IMR-90 (cell line): ENCODE data around the gene FGF2. TPM values are rescaled to one million over a fixed set of nuclear protein-coding genes. Genes with fewer than 3 reads are reported as not detected.

Experiments
- ATAC-seq: fragments of 200-7000 bp; cut with Tn5 transposase; 2 replicates; pipeline ENCODE4 v1.9.1; 2020; ENCODE audit warnings: low read depth, mild to moderate bottlenecking, moderate library complexity
- Bru-seq: library from RNA; stranded (reverse); fragments of 400-500 nt; gene quantifications from one replicate; lab custom pipeline; 2021; lab: Mats Ljungman, UMichigan
- BruChase-seq, 2 experiments: library from RNA; stranded (reverse); fragments of 400-500 nt; gene quantifications; one replicate each; lab custom pipeline; 2021; lab: Mats Ljungman, UMichigan
- BruUV-seq: library from RNA; stranded (reverse); fragments of 400-500 nt; replicated peaks from 2 replicates; lab custom pipeline; 2021; lab: Mats Ljungman, UMichigan
- CTCF ChIA-PET: fragments of 300-600 bp; formaldehyde crosslinking; extraction: SDS; loops from one replicate; lab custom pipeline; 2021; ENCODE audit warnings: antibody characterized with exemption; lab: Yijun Ruan, JAX
- POLR2A ChIA-PET: fragments of 300-600 bp; sonication (Branson Sonifier 250); formaldehyde crosslinking; loops from one replicate; lab custom pipeline; 2022; ENCODE audit warnings: antibody characterized with exemption; ENCODE audit not compliant: unreplicated experiment; lab: Charles Lee
- DNase-seq: peaks from one replicate; pipeline ENCODE4 v3.0.0; 2013
- H2AFZ ChIP-seq: replicated peaks from 2 replicates; pipeline ENCODE3; 2013; ENCODE audit warnings: low read length, mild to moderate bottlenecking; ENCODE audit not compliant: poor library complexity
- H2AK5ac ChIP-seq: 2 replicates; pipeline ENCODE4 v1.6.1; 2013; ENCODE audit warnings: low read depth, low read length, inconsistent platforms
- H2AK9ac ChIP-seq: replicated peaks from 2 replicates; pipeline ENCODE3; 2013; ENCODE audit warnings: mild to moderate bottlenecking, low read depth, low read length, moderate library complexity; ENCODE audit not compliant: poor library complexity
- H2BK120ac ChIP-seq: 2 replicates; pipeline ENCODE4 v1.6.1; 2013; ENCODE audit warnings: low read depth, low read length, inconsistent platforms
- H2BK15ac ChIP-seq: 3 replicates; pipeline ENCODE4 v1.6.1; 2013; ENCODE audit warnings: low read depth, low read length, inconsistent platforms
- H2BK20ac ChIP-seq: 2 replicates; pipeline ENCODE4 v1.6.1; 2013; ENCODE audit warnings: low read depth, mild to moderate bottlenecking, inconsistent platforms, low read length, moderate library complexity
- H2BK5ac ChIP-seq: 2 replicates; pipeline ENCODE4 v1.6.1; 2013; ENCODE audit warnings: mild to moderate bottlenecking, low read depth, low read length, inconsistent platforms; ENCODE audit not compliant: poor library complexity, severe bottlenecking
- H3K14ac ChIP-seq: replicated peaks from 2 replicates; pipeline ENCODE4 v1.6.1; 2013; ENCODE audit warnings: low read depth, low read length, inconsistent platforms
- H3K18ac ChIP-seq: 2 replicates; pipeline ENCODE4 v1.6.1; 2013; ENCODE audit warnings: low read depth, low read length, control low read depth
- H3K23ac ChIP-seq: 2 replicates; pipeline ENCODE4 v1.6.1; 2013; ENCODE audit warnings: low read depth, low read length, inconsistent platforms
- H3K27ac ChIP-seq: 2 replicates; pipeline ENCODE4 v1.5.1; 2013; ENCODE audit warnings: mild to moderate bottlenecking, control low read depth, low read length; ENCODE audit not compliant: insufficient read depth
- H3K27me3 ChIP-seq: 2 replicates; pipeline ENCODE4 v1.6.1; 2013; ENCODE audit warnings: low read length; ENCODE audit not compliant: control insufficient read depth, insufficient read depth
- H3K36me3 ChIP-seq: 2 replicates; pipeline ENCODE4 v1.6.1; 2013; ENCODE audit warnings: low read length, mixed read lengths; ENCODE audit not compliant: control insufficient read depth, insufficient read depth
- H3K4ac ChIP-seq: 2 replicates; pipeline ENCODE4 v1.6.1; 2013; ENCODE audit warnings: low read depth, low read length, inconsistent platforms
- H3K4me1 ChIP-seq: 2 replicates; pipeline ENCODE4 v1.6.1; 2013; ENCODE audit warnings: low read length, mixed read lengths; ENCODE audit not compliant: control insufficient read depth, insufficient read depth
- H3K4me2 ChIP-seq: 2 replicates; pipeline ENCODE4 v1.6.1; 2013; ENCODE audit warnings: low read depth, mild to moderate bottlenecking, control low read depth, low read length, moderate library complexity
- H3K4me3 ChIP-seq: 2 replicates; pipeline ENCODE4 v1.5.1; 2013; ENCODE audit warnings: low read depth, mild to moderate bottlenecking, control low read depth, low read length, moderate library complexity; ENCODE audit not compliant: insufficient read depth
- H3K56ac ChIP-seq: 2 replicates; pipeline ENCODE4 v1.6.1; 2013; ENCODE audit warnings: low read length, inconsistent platforms; ENCODE audit not compliant: insufficient read depth; ENCODE audit errors: extremely low read depth
- H3K79me1 ChIP-seq, 2 experiments: 2 replicates each; pipeline ENCODE4 v1.6.1; 2013; ENCODE audit warnings: low read length in 2 of 2, inconsistent platforms in 1 of 2, low read depth in 1 of 2
- H3K9ac ChIP-seq: 2 replicates; pipeline ENCODE4 v1.6.1; 2013; ENCODE audit warnings: low read depth, low read length, control low read depth
- H3K9me1 ChIP-seq: 2 replicates; pipeline ENCODE4 v1.6.1; 2013; ENCODE audit warnings: low read length, inconsistent platforms; ENCODE audit not compliant: insufficient read depth
- H3K9me3 ChIP-seq: 2 replicates; pipeline ENCODE4 v1.6.1; 2013; ENCODE audit warnings: low read length; ENCODE audit not compliant: control insufficient read depth, insufficient read depth
- H4K20me1 ChIP-seq: 2 replicates; pipeline ENCODE4 v1.6.1; 2013; ENCODE audit warnings: low read length, inconsistent platforms; ENCODE audit not compliant: insufficient read depth
- H4K5ac ChIP-seq: 2 replicates; pipeline ENCODE4 v1.6.1; 2013; ENCODE audit warnings: mild to moderate bottlenecking, low read depth, low read length, control low read depth
- H4K8ac ChIP-seq, 2 experiments: 2 replicates each; pipeline ENCODE4 v1.6.1; 2013; ENCODE audit warnings: low read depth in 2 of 2, low read length in 2 of 2, control low read depth in 1 of 2, inconsistent platforms in 1 of 2
- H4K91ac ChIP-seq: 2 replicates; pipeline ENCODE4 v1.6.1; 2013; ENCODE audit warnings: low read depth, low read length, inconsistent platforms; ENCODE audit not compliant: insufficient read depth
- CEBPB ChIP-seq: IDR thresholded peaks from 2 replicates; pipeline ENCODE4 v1.6.1; 2012; ENCODE audit warnings: low read depth, low read length, improper control_type of control experiment
- MAZ ChIP-seq: IDR thresholded peaks from 2 replicates; pipeline ENCODE4 v1.6.1; 2012; ENCODE audit warnings: low read depth, mild to moderate bottlenecking, low read length, improper control_type of control experiment, moderate library complexity, borderline replicate concordance
- NFE2L2 ChIP-seq: fragments of 150-350 bp; IDR thresholded peaks from 2 replicates; pipeline ENCODE4 v1.6.1; 2016; ENCODE audit warnings: low read depth, mild to moderate bottlenecking, low read length
- POLR2A ChIP-seq: IDR thresholded peaks from 2 replicates; pipeline ENCODE4 v1.6.1; 2012; ENCODE audit warnings: mild to moderate bottlenecking, low read depth, low read length
- RCOR1 ChIP-seq: IDR thresholded peaks from 2 replicates; pipeline ENCODE4 v1.6.1; 2012; ENCODE audit warnings: mild to moderate bottlenecking, low read length, improper control_type of control experiment; ENCODE audit not compliant: insufficient replicate concordance
- WGBS, 2 experiments: methylation state at CpG; one replicate each; pipeline versions ENCODE4 v1.1.5 to v1.1.7; 2013; ENCODE audit warnings: missing lambda C conversion rate in 2 of 2; ENCODE audit not compliant: insufficient read length in 1 of 2; ENCODE audit errors: extremely low coverage in 2 of 2; 5-methylcytosine and 5-hydroxymethylcytosine counted together
- dilution Hi-C: fragments of 300-500 bp; cut with HindIII; formaldehyde crosslinking; loops from one replicate; pipeline ENCODE4 v1.14.3; 2018; ENCODE audit warnings: low sequenced_read_pairs; ENCODE audit not compliant: unreplicated experiment
- in situ Hi-C: fragments of 300-500 bp; cut with MboI; formaldehyde crosslinking; loops from 3 replicates; pipeline ENCODE4 v1.14.3; 2019; ENCODE audit warnings: low sequenced_read_pairs, inconsistent platforms, mixed read lengths
- intact Hi-C: fragments of 100-400 bp; cut with micrococcal nuclease; formaldehyde crosslinking; loops from 2 replicates; pipeline ENCODE4 v1.10.0; 2022
- long read RNA-seq: library from polyadenylated mRNA; unstranded; transcript quantifications from one replicate; pipeline ENCODE4 v2.0.0, GENCODE V29; 2021; ENCODE audit not compliant: unreplicated experiment
- polyA plus RNA-seq, 3 experiments: library from polyadenylated mRNA; depleted of rRNA; stranded (reverse); fragments of >200 nt; gene quantifications; 2 replicates each; pipeline ENCODE4 v1.2.3, GENCODE V29; 2012; ENCODE audit warnings: low replicate concordance in 1 of 3
- total RNA-seq: library from RNA; depleted of rRNA; stranded (reverse); fragments of >200 nt; gene quantifications from 2 replicates; pipeline ENCODE4 v1.2.3, GENCODE V29; 2012; rRNA removed

FGF2 gene
- 27.1 and 54.4 TPM in 2 replicates for total RNA-seq
- polyA plus RNA-seq (2012; rRNA removed) = 12.9 and 14.9 TPM in 2 replicates
- 1.9 and 5.8 TPM in 2 replicates for polyA plus RNA-seq (2012; cell fraction: cytosol; rRNA removed)
- 6.7 and 13.7 TPM in 2 replicates for polyA plus RNA-seq (2012; cell fraction: nucleus; rRNA removed; ENCODE audit: low replicate concordance)
- percentile 97 among the genes with signal in this experiment for Bru-seq, nascent RNA
- percentile 84 among the genes with signal in this experiment for BruChase-seq, experiment 1, labeled RNA remaining after a 6-hour chase
- percentile 94 among the genes with signal in this experiment for BruChase-seq, experiment 2, labeled RNA remaining after a 2-hour chase
- long read RNA-seq, full-length matches to known transcripts = 39 of 46 reads
- long read RNA-seq, partial matches to known transcripts = 0 of 46 reads
- long read RNA-seq, other reads (novel, unspliced or antisense) = 7 of 46 reads

DNA sequence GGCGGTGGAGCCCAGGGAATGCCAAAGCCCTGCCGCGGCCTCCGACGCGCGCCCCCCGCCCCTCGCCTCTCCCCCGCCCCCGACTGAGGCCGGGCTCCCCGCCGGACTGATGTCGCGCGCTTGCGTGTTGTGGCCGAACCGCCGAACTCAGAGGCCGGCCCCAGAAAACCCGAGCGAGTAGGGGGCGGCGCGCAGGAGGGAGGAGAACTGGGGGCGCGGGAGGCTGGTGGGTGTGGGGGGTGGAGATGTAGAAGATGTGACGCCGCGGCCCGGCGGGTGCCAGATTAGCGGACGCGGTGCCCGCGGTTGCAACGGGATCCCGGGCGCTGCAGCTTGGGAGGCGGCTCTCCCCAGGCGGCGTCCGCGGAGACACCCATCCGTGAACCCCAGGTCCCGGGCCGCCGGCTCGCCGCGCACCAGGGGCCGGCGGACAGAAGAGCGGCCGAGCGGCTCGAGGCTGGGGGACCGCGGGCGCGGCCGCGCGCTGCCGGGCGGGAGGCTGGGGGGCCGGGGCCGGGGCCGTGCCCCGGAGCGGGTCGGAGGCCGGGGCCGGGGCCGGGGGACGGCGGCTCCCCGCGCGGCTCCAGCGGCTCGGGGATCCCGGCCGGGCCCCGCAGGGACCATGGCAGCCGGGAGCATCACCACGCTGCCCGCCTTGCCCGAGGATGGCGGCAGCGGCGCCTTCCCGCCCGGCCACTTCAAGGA, at the start of gene FGF2:
FGF2 (plus strand) TSS at position 279 of the 705 bp plus-strand sequence; CDS start at position 623, 344 bp downstream.
- ChIA-PET POLR2A (no interaction called here), CTCF (interaction anchor here (1.9 kb wide), 1 partner anchor 61 kb away, joined by 7 read pairs; no protein-coding TSS in a partner anchor)
- peak within 1 kb of the TSS; percentile 81 for H2AK5ac ChIP-seq
- in situ Hi-C loops (no loop called here), dilution Hi-C loops (no loop called here), intact Hi-C loops (loop anchor here (2.0 to 5.0 kb wide), 2 partner anchors 36 to 88 kb away; no protein-coding TSS in a partner anchor)
- H3K56ac ChIP-seq = peak within 1 kb of the TSS; percentile 96
- ATAC-seq = peak; percentile 84
- DNase-seq = peak; percentile 60
- H3K9me3 ChIP-seq = no peaks in the 10 kb centered on the region
- H4K5ac ChIP-seq = peak within 1 kb of the TSS; percentile 90
- peak within 1 kb of the TSS; percentile 83 for H2BK15ac ChIP-seq
- peaks cover 7% of the 10 kb centered on the region; the same call in 1 of the 2 replicates for H3K9me1 ChIP-seq
- peak within 1 kb of the TSS; percentile 97 for H3K18ac ChIP-seq
- no TSS peak for BruUV-seq
- peak within 1 kb of the TSS; percentile 75 for H2BK20ac ChIP-seq
- no peaks in the 10 kb centered on the region for H3K36me3 ChIP-seq
- H3K4me3 ChIP-seq = peak within 1 kb of the TSS; percentile 99
- H2BK5ac ChIP-seq = peak within 1 kb of the TSS; percentile 97
- H4K8ac ChIP-seq = peak within 1 kb of the TSS; percentile 90 to 92
- peak within 1 kb of the TSS; percentile 96 for H3K14ac ChIP-seq
- peak within 1 kb of the TSS; percentile 99 for H3K4me2 ChIP-seq
- no peaks in the 10 kb centered on the region for H3K27me3 ChIP-seq
- H3K4me1 ChIP-seq = peaks cover 14% of the 10 kb centered on the region
- peak within 1 kb of the TSS; percentile 89 for H2BK120ac ChIP-seq
- peak within 1 kb of the TSS; percentile 95 for H3K23ac ChIP-seq
- no peak; the same call in 1 of the 2 replicates for TF ChIP-seq MAZ
- no peak for TF ChIP-seq CEBPB
- no peak for TF ChIP-seq NFE2L2
- TF ChIP-seq POLR2A = peak; percentile 71
- TF ChIP-seq RCOR1 = no peak
- H2AK9ac ChIP-seq = peak within 1 kb of the TSS; percentile 90
- peak within 1 kb of the TSS; percentile 91 for H2AFZ ChIP-seq
- peak within 1 kb of the TSS; percentile 89 for H3K4ac ChIP-seq
- peaks cover 0 to 36% of the 10 kb centered on the region in 2 experiments; a peak in 2 of 4 replicates for H3K79me1 ChIP-seq
- peak within 1 kb of the TSS; percentile 88 for H4K91ac ChIP-seq
- peak within 1 kb of the TSS; percentile 96 for H3K27ac ChIP-seq
- peaks cover 23% of the 10 kb centered on the region for H4K20me1 ChIP-seq
- 0% methylated on average over 9 of the region's 97 CpGs; no CpG with 5 or more reads in 1 of the 2 experiments for WGBS, 2 experiments
- peak within 1 kb of the TSS; percentile 96 for H3K9ac ChIP-seq
